Measurements from ENCODE around the gene STRIP1.

STRIP1 gene

DNA sequence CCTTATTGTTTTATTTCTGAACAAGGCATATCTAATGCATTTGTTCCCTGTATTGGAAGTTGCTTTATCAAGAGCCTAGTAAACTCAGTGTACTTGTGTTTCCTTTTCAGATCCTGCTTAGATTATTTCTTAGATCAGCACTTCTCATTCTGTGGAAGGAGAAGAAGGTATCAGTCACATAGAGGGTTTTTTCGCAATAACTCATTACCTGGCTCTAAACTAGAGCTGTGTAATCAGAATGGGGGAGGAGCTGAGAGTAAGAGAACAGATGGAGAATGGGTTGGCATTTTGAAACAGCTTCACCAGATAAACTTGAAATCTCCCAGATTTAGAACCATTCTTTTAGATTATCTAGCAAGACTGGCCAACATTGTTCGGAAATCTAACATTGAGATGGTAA lies 38.9 kb upstream of the STRIP1 start (continued):
- TF ChIP-seq, protein P1, sequence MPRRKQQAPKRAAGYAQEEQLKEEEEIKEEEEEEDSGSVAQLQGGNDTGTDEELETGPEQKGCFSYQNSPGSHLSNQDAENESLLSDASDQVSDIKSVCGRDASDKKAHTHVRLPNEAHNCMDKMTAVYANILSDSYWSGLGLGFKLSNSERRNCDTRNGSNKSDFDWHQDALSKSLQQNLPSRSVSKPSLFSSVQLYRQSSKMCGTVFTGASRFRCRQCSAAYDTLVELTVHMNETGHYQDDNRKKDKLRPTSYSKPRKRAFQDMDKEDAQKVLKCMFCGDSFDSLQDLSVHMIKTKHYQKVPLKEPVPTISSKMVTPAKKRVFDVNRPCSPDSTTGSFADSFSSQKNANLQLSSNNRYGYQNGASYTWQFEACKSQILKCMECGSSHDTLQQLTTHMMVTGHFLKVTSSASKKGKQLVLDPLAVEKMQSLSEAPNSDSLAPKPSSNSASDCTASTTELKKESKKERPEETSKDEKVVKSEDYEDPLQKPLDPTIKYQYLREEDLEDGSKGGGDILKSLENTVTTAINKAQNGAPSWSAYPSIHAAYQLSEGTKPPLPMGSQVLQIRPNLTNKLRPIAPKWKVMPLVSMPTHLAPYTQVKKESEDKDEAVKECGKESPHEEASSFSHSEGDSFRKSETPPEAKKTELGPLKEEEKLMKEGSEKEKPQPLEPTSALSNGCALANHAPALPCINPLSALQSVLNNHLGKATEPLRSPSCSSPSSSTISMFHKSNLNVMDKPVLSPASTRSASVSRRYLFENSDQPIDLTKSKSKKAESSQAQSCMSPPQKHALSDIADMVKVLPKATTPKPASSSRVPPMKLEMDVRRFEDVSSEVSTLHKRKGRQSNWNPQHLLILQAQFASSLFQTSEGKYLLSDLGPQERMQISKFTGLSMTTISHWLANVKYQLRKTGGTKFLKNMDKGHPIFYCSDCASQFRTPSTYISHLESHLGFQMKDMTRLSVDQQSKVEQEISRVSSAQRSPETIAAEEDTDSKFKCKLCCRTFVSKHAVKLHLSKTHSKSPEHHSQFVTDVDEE (CRISPR knock-in tag; IDR thresholded peaks at IDR 0.05), result no peak
- no peak for TF ChIP-seq TCF4 (CRISPR knock-in tag; IDR thresholded peaks at IDR 0.05; ENCODE audit: borderline replicate concordance)
- no peak for TF ChIP-seq ESRRG (CRISPR knock-in tag; IDR thresholded peaks at IDR 0.05)
- TF ChIP-seq ZC3H10 (CRISPR knock-in tag; IDR thresholded peaks at IDR 0.05), result no peak
- no peak for TF ChIP-seq ISL1 (CRISPR knock-in tag; IDR thresholded peaks at IDR 0.05)

DNA sequence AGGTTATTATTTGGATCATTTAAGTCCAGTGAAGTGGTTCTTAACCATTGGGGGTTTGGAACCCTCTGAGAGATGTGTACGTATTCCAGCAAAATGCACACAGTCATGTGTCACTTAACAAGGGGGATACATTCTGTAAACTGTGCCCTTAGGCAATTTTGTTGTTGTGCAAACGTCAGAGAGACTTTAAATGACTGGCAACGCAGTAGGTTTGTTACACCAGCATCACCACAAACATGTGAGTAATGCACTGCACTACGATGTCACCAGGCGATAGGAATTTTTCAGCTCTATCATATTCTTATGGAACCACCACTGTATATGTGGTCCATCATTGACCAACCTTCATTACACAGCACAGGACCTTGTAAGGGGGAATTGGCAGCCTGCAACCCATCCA lies 37.9 kb upstream of the STRIP1 start:
- TF ChIP-seq ZNF8 (CRISPR knock-in tag; IDR thresholded peaks at IDR 0.05) (no peak), TCF4 (CRISPR knock-in tag; IDR thresholded peaks at IDR 0.05; ENCODE audit: borderline replicate concordance) (no peak), RARB (CRISPR knock-in tag; IDR thresholded peaks at IDR 0.05) (no peak)
- ATAC-seq, result no peak

DNA sequence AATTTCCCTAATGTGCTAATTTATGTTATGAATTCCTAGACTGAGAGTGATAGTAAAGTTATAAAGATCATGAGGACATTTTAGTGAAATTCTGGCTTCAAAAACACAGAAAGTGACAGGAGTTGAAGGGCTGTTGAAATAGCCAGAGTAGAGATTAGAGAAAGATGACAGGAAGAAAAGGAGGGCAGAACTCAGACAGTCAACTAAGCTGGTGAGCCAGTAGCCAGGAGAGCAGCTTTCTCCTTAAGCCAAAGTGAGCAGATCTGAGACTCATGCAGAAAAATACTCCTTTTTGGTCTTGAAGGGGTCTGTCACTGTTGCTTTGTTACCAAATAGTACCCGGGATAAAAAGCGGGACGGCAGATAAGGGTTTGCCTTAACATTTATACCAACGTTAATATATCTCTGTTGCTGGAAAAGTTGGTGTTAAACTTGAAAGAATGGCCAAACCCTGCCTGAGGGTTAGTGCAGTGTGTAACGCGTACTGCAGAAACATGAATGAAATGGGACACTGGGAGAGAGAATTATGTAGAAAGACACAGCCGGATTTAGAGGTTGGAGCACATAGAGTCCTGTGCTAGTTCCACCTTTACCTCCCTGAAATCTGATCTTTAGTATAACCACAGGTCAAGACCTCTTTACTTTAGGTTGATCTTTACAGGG lies 37.1 kb upstream of the STRIP1 start:
- TF ChIP-seq ISL1 (CRISPR knock-in tag; IDR thresholded peaks at IDR 0.05) (no peak), BACH2 (CRISPR knock-in tag; IDR thresholded peaks at IDR 0.05; ENCODE audit: borderline replicate concordance) (no peak), CSDC2 (CRISPR knock-in tag; IDR thresholded peaks at IDR 0.05) (no peak), GLIS3 (CRISPR knock-in tag; IDR thresholded peaks at IDR 0.05) (no peak), SNAI2 (CRISPR knock-in tag; IDR thresholded peaks at IDR 0.05) (no peak), ESRRG (CRISPR knock-in tag; IDR thresholded peaks at IDR 0.05) (no peak), ZC3H10 (CRISPR knock-in tag; IDR thresholded peaks at IDR 0.05) (no peak), OSR1 (CRISPR knock-in tag; IDR thresholded peaks at IDR 0.05) (no peak), ZFP3 (CRISPR knock-in tag; IDR thresholded peaks at IDR 0.05) (no peak)
- TF ChIP-seq, protein P2, sequence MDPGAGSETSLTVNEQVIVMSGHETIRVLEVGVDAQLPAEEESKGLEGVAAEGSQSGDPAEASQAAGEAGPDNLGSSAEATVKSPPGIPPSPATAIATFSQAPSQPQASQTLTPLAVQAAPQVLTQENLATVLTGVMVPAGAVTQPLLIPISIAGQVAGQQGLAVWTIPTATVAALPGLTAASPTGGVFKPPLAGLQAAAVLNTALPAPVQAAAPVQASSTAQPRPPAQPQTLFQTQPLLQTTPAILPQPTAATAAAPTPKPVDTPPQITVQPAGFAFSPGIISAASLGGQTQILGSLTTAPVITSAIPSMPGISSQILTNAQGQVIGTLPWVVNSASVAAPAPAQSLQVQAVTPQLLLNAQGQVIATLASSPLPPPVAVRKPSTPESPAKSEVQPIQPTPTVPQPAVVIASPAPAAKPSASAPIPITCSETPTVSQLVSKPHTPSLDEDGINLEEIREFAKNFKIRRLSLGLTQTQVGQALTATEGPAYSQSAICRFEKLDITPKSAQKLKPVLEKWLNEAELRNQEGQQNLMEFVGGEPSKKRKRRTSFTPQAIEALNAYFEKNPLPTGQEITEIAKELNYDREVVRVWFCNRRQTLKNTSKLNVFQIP (CRISPR knock-in tag; IDR thresholded peaks at IDR 0.05; ENCODE audit: borderline replicate concordance, low read depth), result no peak
- TF ChIP-seq, protein P3, sequence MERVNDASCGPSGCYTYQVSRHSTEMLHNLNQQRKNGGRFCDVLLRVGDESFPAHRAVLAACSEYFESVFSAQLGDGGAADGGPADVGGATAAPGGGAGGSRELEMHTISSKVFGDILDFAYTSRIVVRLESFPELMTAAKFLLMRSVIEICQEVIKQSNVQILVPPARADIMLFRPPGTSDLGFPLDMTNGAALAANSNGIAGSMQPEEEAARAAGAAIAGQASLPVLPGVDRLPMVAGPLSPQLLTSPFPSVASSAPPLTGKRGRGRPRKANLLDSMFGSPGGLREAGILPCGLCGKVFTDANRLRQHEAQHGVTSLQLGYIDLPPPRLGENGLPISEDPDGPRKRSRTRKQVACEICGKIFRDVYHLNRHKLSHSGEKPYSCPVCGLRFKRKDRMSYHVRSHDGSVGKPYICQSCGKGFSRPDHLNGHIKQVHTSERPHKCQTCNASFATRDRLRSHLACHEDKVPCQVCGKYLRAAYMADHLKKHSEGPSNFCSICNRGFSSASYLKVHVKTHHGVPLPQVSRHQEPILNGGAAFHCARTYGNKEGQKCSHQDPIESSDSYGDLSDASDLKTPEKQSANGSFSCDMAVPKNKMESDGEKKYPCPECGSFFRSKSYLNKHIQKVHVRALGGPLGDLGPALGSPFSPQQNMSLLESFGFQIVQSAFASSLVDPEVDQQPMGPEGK (CRISPR knock-in tag; IDR thresholded peaks at IDR 0.05; ENCODE audit: borderline replicate concordance), result no peak
- TF ChIP-seq, protein P4, sequence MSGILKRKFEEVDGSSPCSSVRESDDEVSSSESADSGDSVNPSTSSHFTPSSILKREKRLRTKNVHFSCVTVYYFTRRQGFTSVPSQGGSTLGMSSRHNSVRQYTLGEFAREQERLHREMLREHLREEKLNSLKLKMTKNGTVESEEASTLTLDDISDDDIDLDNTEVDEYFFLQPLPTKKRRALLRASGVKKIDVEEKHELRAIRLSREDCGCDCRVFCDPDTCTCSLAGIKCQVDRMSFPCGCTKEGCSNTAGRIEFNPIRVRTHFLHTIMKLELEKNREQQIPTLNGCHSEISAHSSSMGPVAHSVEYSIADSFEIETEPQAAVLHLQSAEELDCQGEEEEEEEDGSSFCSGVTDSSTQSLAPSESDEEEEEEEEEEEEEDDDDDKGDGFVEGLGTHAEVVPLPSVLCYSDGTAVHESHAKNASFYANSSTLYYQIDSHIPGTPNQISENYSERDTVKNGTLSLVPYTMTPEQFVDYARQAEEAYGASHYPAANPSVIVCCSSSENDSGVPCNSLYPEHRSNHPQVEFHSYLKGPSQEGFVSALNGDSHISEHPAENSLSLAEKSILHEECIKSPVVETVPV (CRISPR knock-in tag; IDR thresholded peaks at IDR 0.05), result no peak
- ATAC-seq, result no peak

DNA sequence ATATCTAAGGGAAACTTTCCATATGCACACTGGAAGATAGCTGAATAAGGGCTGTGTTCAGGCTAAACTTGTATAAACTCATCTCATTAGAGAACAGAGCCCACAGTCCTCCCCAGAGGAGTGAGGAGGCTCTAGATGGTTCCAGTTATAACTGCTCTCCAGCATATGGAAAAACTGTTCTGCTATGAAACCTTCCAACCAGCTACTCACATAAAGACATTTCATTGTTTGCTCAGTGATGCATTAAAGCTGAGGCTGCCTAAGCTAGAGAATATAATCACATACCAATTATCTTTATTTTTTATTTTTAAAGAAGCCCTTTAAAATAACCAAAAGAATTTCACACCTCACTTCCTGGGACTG lies 36.6 kb upstream of the STRIP1 start:
- ATAC-seq, result no peak
- TF ChIP-seq, protein P3 (CRISPR knock-in tag; IDR thresholded peaks at IDR 0.05; ENCODE audit: borderline replicate concordance), result no peak
- TF ChIP-seq OSR1 (CRISPR knock-in tag; IDR thresholded peaks at IDR 0.05) (no peak), TCF4 (CRISPR knock-in tag; IDR thresholded peaks at IDR 0.05; ENCODE audit: borderline replicate concordance) (no peak), TOX (CRISPR knock-in tag; IDR thresholded peaks at IDR 0.05; ENCODE audit: borderline replicate concordance) (no peak), ZNF8 (CRISPR knock-in tag; IDR thresholded peaks at IDR 0.05) (no peak), ZNF565 (CRISPR knock-in tag; conservative IDR thresholded peaks at IDR 0.05; ENCODE audit: low read depth) (no peak), ISL1 (CRISPR knock-in tag; IDR thresholded peaks at IDR 0.05) (no peak), ZFP30 (CRISPR knock-in tag; IDR thresholded peaks at IDR 0.05) (no peak), ESRRG (CRISPR knock-in tag; IDR thresholded peaks at IDR 0.05) (no peak), ARNTL (CRISPR knock-in tag; IDR thresholded peaks at IDR 0.05; ENCODE audit: borderline replicate concordance, low read depth) (no peak), CSDC2 (CRISPR knock-in tag; IDR thresholded peaks at IDR 0.05) (no peak)
- TF ChIP-seq, protein P2 (CRISPR knock-in tag; IDR thresholded peaks at IDR 0.05; ENCODE audit: borderline replicate concordance, low read depth), result no peak
- TF ChIP-seq, protein P5, sequence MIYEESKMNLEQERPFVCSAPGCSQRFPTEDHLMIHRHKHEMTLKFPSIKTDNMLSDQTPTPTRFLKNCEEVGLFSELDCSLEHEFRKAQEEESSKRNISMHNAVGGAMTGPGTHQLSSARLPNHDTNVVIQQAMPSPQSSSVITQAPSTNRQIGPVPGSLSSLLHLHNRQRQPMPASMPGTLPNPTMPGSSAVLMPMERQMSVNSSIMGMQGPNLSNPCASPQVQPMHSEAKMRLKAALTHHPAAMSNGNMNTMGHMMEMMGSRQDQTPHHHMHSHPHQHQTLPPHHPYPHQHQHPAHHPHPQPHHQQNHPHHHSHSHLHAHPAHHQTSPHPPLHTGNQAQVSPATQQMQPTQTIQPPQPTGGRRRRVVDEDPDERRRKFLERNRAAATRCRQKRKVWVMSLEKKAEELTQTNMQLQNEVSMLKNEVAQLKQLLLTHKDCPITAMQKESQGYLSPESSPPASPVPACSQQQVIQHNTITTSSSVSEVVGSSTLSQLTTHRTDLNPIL (CRISPR knock-in tag; IDR thresholded peaks at IDR 0.05; ENCODE audit: low read depth), result no peak
